Esophagus muscularis mucosa (tissue), 4 donors: ENCODE results near the gene BIK. TPM values are rescaled to one million over a fixed set of nuclear protein-coding genes. Genes with fewer than 3 reads are reported as not detected.

Experiments used
- DNase-seq: peaks from one replicate; pipeline ENCODE4 v3.0.0-alpha.2; 2017; ENCODE audit errors: extremely low spot score
- H3K27ac ChIP-seq, 4 donors: fragments of 200-600 bp; sonication (generic); replicated peaks in 1 of 4; 1 replicate in 3 of 4; 2 replicates in 1 of 4; pipeline ENCODE4 v1.5.1; 2016 to 2019; ENCODE audit warnings: mild to moderate bottlenecking in 1 of 4
- H3K27me3 ChIP-seq, 4 donors: fragments of 200-600 bp; sonication (generic); one replicate each; pipeline versions ENCODE4 v1.5.1 to v1.6.0; 2016 to 2019
- H3K36me3 ChIP-seq, 4 donors: fragments of 200-600 bp; sonication (generic); one replicate each; pipeline ENCODE4 v1.5.1; 2016 to 2019
- H3K4me1 ChIP-seq, 4 donors: fragments of 200-600 bp; sonication (generic); one replicate each; pipeline ENCODE4 v1.5.1; 2016 to 2019
- H3K4me3 ChIP-seq, 4 donors: fragments of 200-600 bp; sonication (generic); 1 replicate in 2 of 4; 2 replicates in 2 of 4; pipeline ENCODE4 v1.5.1; 2016 to 2019; ENCODE audit warnings: mild to moderate bottlenecking in 4 of 4, moderate library complexity in 1 of 4
- H3K9me3 ChIP-seq, 4 donors: fragments of 200-600 bp; sonication (generic); 1 replicate in 3 of 4; 2 replicates in 1 of 4; pipeline ENCODE4 v1.5.1; 2016 to 2019
- EP300 ChIP-seq: sonication (generic); formaldehyde crosslinking; IDR thresholded peaks from one replicate; pipeline ENCODE4 v1.6.1; 2017; ENCODE audit warnings: antibody characterized with exemption
- POLR2A ChIP-seq: fragments of 450-650 bp; IDR thresholded peaks from one replicate; pipeline ENCODE4 v1.6.1; 2017; ENCODE audit warnings: antibody characterized with exemption, moderate library complexity, mild to moderate bottlenecking, low read depth
- POLR2AphosphoS5 ChIP-seq, 2 donors: sonication (generic); formaldehyde crosslinking; IDR thresholded peaks; one replicate each; pipeline ENCODE4 v1.6.1; 2017; ENCODE audit warnings: antibody characterized with exemption in 2 of 2
- WGBS: methylation state at CpG from one replicate; pipeline ENCODE4 v1.1.5; 2018; 5-methylcytosine and 5-hydroxymethylcytosine counted together
- intact Hi-C: fragments of 100-400 bp; cut with DNase I; formaldehyde crosslinking; loops from one replicate; pipeline ENCODE4 v1.15.1; 2023
- total RNA-seq, 4 donors: library from RNA; depleted of rRNA; stranded (reverse); fragments of >200 nt; gene quantifications; one replicate each; pipeline versions ENCODE4 v1.1.0 to v1.2.1, GENCODE V29; 2016
- TF ChIP-seq, protein P1 (sequence below), 3 experiments: fragments of 200-600 bp in 2 of 3; fragments of 450-650 bp in 1 of 3; sonication (generic) in 2 of 3; IDR thresholded peaks; one replicate each; pipeline ENCODE4 v1.5.1; 2017 to 2019; ENCODE audit warnings: antibody characterized with exemption in 3 of 3, mild to moderate bottlenecking in 2 of 3, moderate library complexity in 1 of 3

BIK gene
- total RNA-seq, 4 donors from 2014 or later: 0.32 TPM; not detected in 3

DNA sequence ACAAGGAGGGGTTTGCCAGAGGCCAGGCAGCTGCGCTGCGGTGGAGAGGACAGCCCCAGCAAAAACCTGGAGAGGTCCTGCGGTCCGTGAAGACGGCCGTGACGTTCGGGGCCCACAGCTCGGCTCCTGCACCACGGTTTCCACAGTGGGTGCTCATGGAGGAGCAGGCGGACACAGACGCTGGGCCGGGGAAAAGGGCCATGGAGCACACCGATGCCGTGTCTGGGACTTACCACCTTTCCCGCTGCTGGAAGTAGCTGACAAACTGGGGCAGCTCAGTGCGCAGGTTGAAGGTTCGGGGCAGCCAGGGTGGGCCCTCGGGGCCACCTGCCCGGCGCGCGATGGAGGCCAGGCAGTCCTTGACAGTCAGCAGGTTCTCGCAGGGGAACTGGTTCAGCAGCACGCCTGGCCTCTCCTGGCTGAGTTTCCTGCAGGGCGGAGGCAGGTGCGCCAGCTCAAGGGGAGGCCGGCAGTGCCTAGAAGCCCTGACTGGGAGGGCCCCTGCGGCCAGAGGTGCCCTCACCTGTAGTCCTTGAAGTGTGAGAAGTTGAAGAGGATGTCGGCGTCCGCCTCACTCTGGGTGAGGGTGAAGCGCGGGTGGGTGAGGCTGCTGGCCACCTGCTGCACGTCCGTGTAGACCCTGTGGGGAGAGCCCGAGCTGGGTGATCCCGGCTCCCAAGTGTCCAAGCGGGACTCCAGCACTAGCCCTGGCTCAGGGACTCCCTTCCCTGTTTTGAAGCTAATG is 63.6 kb downstream of the BIK start:
- no peak overlapping the region for H3K4me3 ChIP-seq
- H3K27ac ChIP-seq: no peak overlapping the region
- no peaks in the 10 kb centered on the region for H3K27me3 ChIP-seq
- H3K36me3 ChIP-seq: peaks cover 41 to 98% (median 83%) of the 10 kb centered on the region in 4 donors
- no peak for TF ChIP-seq POLR2A
- TF ChIP-seq, protein P1, sequence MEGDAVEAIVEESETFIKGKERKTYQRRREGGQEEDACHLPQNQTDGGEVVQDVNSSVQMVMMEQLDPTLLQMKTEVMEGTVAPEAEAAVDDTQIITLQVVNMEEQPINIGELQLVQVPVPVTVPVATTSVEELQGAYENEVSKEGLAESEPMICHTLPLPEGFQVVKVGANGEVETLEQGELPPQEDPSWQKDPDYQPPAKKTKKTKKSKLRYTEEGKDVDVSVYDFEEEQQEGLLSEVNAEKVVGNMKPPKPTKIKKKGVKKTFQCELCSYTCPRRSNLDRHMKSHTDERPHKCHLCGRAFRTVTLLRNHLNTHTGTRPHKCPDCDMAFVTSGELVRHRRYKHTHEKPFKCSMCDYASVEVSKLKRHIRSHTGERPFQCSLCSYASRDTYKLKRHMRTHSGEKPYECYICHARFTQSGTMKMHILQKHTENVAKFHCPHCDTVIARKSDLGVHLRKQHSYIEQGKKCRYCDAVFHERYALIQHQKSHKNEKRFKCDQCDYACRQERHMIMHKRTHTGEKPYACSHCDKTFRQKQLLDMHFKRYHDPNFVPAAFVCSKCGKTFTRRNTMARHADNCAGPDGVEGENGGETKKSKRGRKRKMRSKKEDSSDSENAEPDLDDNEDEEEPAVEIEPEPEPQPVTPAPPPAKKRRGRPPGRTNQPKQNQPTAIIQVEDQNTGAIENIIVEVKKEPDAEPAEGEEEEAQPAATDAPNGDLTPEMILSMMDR (IDR thresholded peaks at IDR 0.05): no peak
- no peak for TF ChIP-seq EP300
- no peak for TF ChIP-seq POLR2AphosphoS5 (IDR thresholded peaks at IDR 0.05)
- intact Hi-C loops: no loop called here
- DNase-seq: no peak
- H3K4me1 ChIP-seq: no peaks in the 10 kb centered on the region
- no peaks in the 10 kb centered on the region for H3K9me3 ChIP-seq
- 96% methylated on average over 23 of the region's 39 CpGs for WGBS

DNA sequence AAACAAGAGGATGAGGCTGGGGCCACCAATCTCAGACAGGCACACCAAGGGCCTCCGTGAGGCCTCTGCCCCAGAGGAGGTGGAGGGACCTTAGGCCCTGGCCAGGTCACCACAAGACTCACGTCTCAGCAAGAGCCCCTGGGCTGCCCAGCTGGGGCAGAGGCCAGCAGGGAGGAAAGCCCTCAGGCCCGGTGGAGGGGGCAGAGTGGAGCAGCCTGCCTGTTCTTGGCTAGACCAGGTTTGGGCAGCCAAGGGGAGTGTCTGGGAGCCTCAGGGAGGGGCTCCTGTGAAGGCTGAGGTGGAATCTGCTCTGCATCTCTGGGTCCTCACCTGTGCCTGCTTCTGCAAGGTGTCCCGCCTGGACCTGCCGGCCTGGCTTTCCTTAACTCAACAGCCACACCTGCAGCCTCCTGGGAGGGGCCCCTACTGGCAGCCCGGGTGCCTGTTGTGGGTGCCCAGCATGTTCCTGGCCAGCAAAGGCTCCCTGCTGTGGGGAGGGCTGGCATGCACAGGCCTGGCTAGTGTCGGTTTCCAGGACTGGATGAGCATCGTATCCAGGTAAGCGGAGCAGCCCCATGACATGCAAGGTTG is 64.5 kb downstream of the BIK start:
- TF ChIP-seq EP300: no peak
- no peak for TF ChIP-seq POLR2AphosphoS5 (IDR thresholded peaks at IDR 0.05)
- TF ChIP-seq, protein P1 (IDR thresholded peaks at IDR 0.05): no peak
- no peak for TF ChIP-seq POLR2A
- peaks cover 47 to 98% (median 83%) of the 10 kb centered on the region in 4 donors for H3K36me3 ChIP-seq
- 100% methylated on average over 4 of the region's 9 CpGs for WGBS

DNA sequence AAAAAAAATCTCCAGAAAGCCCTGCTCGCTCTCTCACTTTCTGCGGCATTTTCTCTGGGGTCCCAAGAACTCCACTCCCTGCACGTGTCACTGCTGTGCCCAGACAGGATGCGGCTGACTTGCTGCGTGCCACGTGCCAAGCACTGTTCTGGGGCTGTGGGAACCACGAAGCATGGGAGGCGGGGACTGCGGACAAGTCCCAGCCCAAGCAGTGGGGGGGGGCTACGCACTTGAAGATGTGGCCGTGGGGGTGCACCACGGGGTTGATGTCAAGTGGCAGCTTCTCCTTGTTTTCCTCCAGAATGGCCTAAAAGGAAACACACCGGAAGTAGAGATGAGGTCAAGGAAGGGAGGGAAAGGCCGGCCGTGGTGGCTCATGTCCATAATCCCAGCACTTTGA is 65.5 kb downstream of the BIK start:
- no peak for DNase-seq
- TF ChIP-seq EP300: no peak
- no peak for TF ChIP-seq POLR2A
- no peak for TF ChIP-seq POLR2AphosphoS5 (IDR thresholded peaks at IDR 0.05)
- TF ChIP-seq, protein P1 (IDR thresholded peaks at IDR 0.05): no peak
- Histone ChIP-seq H3K27me3 (no peaks in the 10 kb centered on the region), H3K4me1 (no peaks in the 10 kb centered on the region), H3K27ac (no peak overlapping the region), H3K36me3 (peaks cover 46 to 98% (median 82%) of the 10 kb centered on the region in 4 donors), H3K9me3 (no peaks in the 10 kb centered on the region), H3K4me3 (no peak overlapping the region)
- 94% methylated on average over 14 of the region's 15 CpGs for WGBS
- intact Hi-C loops: no loop called here

More for the DNA sequence above, 64.5 kb downstream of the BIK start:
- Histone ChIP-seq H3K27me3 (no peaks in the 10 kb centered on the region), H3K4me3 (no peak overlapping the region), H3K27ac (no peak overlapping the region), H3K4me1 (no peaks in the 10 kb centered on the region), H3K9me3 (no peaks in the 10 kb centered on the region)
- intact Hi-C loops: no loop called here
- no peak for DNase-seq

DNA sequence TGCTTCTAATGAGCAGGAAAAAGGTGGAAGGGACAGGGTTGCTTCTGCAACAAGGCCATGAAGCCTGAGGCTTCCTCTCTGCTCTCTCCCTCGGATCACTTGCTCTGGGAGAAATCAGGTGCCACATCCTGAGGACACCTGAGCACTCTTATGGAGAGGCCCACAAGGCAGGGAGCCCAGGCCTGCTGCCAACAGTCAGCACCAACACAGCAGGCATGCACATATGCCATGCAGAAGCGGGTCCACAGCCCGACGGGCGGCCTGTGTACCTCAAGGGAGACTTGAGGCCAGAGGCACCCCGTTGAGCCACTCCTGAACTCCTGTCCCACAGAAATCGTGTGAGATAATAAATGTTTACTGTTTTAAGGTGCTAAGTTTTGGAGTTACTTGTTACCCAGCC is 66.9 kb downstream of the BIK start:
- intact Hi-C loops: no loop called here
- no peaks in the 10 kb centered on the region for H3K27me3 ChIP-seq
- no peaks in the 10 kb centered on the region for H3K9me3 ChIP-seq
- 95% methylated on average over 7 of the region's 7 CpGs for WGBS
- no peak overlapping the region for H3K4me3 ChIP-seq
- TF ChIP-seq POLR2AphosphoS5 (IDR thresholded peaks at IDR 0.05) (no peak), EP300 (no peak), POLR2A (no peak)
- TF ChIP-seq, protein P1 (IDR thresholded peaks at IDR 0.05): no peak
- H3K36me3 ChIP-seq: peaks cover 39 to 98% (median 75%) of the 10 kb centered on the region in 4 donors
- no peak overlapping the region for H3K27ac ChIP-seq
- no peak for DNase-seq
- no peaks in the 10 kb centered on the region for H3K4me1 ChIP-seq

Other genes with a start within 250 kb of the BIK start
- 100 to 1,000 TPM in 3 of 4 donors, 10 to 100 TPM in 1; 91.1 to 147 (median 116) TPM for gene PACSIN2, start 95.6 kb upstream of the BIK start, total RNA-seq
- gene TTLL1, start 21.4 kb upstream of the BIK start, total RNA-seq: 1 to 10 TPM; 2.8 to 7.3 (median 4.1) TPM
- gene MCAT, start 32.6 kb downstream of the BIK start, total RNA-seq: 10 to 100 TPM; 15.8 to 32.1 (median 22.7) TPM
- 100 to 1,000 TPM; 172 to 191 (median 182) TPM for gene TSPO, start 40.8 kb downstream of the BIK start, total RNA-seq
- 10 to 100 TPM; 19.9 to 32.8 (median 28.0) TPM for gene TTLL12, start 76.4 kb downstream of the BIK start, total RNA-seq
- 100 to 1,000 TPM in 1 of 4 donors, 10 to 100 TPM in 3; 33.3 to 109 (median 66.3) TPM for gene SCUBE1, start 232.6 kb downstream of the BIK start, total RNA-seq